Right kidney (tissue), 1 donor: Measurements from ENCODE around the gene DLL3.

Experiments
- DNase-seq: peaks from one replicate; pipeline ENCODE4 v3.0.0-alpha.2; 2016

DLL3 gene

GRCh38 chr19:39555883-39556282, 57.1 kb downstream of the DLL3 start:
- no peak for DNase-seq
